Stimulated activated CD8-positive, alpha-beta memory T cell treated with anti-CD3 and anti-CD28 coated beads, Interleukin-2, amount 100 ng/mL, for 48 hours (primary cell): Measurements from ENCODE around the gene POLR2C.
"Not testable (repeated sequence)": the region's sequence is repeated elsewhere in the genome, so short reads cannot be mapped to it uniquely, and the experiment has no call there.

ENCODE experiments used
- DNase-seq, 2 donors: peaks; one replicate each; pipeline ENCODE4 v3.0.0-alpha.2; 2020; ENCODE audit warnings: low read depth in 2 of 2

Gene POLR2C

DNA sequence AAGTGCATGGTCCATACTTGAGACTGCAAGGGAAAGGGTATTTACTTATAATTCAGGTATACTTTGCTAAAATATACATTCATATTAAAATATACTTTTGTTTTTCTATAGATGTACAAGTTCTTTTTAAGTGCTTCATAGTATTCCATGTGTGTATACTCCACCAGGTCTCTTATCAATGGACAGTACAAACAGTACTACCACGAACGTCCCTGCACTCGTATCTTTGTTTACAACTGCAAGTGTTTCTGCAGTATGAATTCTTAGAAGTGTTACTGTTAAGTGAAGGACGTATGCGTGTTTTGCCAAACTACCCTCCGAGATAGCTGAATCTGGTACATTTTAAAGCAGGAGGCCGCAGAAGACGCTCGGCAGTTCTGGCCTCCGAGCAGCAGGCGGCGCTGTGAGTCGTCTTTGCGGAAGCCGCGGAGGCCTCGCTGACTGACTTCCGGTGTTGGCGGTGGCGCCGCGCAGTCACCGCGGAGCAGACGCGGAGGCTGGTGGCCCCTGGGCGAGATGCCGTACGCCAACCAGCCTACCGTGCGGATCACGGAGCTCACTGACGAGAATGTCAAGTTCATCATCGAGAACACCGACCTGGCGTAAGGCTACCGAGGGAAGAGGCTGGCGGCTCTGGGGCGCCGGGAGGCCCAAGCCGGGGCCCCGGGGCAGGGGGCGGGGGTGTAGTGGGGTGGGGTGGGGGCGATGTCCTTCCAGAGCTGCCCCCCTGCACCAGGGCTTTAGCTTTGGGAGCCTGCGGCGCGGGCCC lies at the start of gene POLR2C:
POLR2C (plus strand) TSS at position 471 of the 769 bp plus-strand sequence; CDS start at position 517, 46 bp downstream.
- peak; percentile 86 to 91 for DNase-seq

DNA sequence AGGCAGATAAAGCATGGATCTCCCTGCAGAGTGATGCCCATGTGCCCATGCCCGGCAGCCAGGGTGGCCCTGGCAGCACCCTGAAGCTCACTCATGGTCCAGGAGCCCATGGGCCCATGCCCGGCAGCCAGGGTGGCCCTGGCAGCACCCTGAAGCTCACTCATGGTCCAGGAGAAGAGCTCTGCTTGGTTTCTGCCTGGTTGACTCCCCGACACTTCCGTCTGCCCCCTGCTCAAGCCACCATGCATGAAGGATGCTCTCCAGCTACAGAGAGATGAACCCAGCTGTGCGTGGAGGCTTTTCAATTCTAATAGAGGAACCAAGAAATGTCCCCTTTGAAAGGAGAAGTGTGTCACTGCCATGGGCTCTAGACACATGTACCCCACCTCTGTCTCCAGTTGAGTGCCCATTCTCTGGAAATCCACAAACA lies 49.2 kb upstream of the POLR2C start:
- no peak for DNase-seq

DNA sequence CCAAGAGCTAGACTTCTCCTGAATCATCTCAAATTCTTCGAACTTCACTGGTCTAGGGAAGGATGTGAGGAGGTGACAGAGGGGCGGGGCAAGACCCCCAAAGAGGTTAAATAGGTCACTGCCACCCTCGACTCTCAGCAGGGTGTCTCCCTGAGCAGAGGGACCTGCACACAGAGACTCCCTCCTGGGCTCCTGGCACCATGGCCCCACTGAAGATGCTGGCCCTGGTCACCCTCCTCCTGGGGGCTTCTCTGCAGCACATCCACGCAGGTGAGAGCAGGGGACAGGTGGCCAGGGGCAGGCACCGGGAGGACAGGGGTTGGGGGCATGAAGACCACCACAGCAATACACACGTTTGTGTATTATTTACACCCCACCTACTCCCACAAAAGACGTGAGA lies 48.7 kb upstream of the POLR2C start:
- DNase-seq, result no peak

DNA sequence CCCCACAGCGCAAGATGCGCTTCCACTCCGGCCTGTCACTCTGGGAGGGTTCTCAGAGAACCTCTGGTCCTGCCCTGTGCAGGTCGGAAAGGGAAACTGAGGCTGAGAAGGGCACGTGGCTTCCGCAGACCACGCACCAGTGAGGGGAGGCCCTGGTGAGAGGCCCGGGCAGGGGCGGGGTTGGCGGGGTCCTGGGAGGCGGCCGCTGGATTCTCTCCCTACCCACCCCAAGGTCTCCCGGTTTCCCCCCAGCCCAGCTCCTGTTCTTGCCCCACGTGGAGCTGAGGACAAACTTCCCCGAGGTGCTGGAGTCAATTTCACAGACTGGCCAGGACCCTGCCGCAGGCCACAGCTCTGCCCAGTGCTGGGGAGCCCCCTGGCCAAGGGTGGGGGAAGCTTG lies 46.4 kb upstream of the POLR2C start:
- DNase-seq, result no peak

DNA sequence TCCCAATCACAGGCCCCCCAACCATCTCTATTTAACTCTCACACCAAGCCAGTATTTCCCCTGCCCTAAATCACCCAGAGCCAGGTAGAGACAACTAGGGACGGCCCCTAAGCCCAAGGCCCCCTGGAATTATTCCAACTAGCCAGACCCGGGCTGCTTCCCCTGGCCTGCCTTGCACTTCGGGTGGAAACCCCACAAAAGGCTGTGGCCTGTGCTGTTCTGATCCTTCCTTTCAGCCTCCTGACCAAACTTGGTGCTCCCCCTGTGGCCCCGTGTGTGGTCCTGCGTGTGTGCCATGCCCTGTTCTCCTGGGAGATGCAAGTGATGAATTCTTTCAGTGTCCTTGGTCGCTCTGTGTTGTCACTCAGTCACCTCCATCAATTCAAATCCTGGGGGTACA lies 43.0 kb upstream of the POLR2C start:
- no peak for DNase-seq

DNA sequence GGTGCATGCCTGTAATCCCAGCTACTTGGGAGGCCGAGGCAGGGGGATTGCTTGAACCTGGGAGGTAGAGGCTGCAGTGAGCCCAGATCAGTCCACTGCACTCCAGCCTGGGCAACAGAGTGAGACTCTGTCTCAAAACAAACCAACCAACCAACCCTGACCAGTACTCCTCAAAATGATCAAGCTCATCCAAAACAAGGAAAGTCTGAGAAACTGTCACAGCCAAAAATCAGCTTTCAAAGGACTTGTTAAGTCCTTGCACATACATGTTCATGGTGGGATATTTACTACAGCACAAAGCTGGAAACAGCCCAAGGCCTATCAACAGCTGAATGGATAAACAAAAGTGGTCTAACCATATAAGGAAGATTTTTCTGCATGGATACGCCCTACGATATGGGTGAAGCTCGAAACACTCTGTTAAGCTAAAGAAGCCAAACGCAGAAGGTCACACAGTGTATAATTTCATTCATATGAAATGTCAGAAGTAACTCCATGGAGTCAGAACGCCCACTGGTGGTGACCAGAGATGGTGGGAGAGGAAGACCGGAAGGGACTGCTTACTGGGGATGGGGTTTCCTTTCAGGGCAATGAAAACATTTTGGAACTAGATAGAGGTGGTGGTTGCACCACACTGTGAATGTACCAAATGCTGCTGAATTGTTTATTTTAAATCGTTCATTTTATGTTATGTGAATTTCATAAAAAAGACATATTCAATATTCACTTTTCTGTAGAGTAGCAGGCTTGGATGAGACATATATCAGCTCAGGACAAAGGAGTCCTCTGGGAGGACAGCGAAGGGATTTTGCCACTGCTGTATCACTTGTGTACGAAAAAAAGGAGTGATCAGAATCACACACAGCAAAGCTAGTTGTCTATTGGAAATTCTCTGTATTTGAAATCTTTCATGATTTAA lies 40.2 kb upstream of the POLR2C start:
- DNase-seq, result no peak

DNA sequence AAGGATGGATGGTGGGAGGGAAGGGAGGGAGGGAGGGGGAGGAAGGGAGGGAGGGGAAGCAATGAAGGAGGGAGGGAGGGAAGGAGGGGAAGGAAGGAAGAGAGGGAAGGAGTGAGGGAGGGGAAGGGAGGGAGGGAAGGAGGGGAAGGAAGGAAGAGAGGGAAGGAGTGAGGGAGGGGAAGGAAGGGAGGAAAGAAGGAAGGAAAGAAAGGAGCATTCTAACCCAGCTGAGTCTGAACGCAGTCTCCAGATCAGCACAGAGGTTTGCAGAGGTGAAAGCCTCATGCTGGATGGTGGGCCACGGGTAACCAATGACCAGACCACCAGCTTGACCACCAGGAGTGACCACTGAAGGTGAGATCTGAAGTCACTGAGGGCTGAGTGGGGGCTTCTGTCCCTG lies 39.3 kb upstream of the POLR2C start:
- DNase-seq, result no peak

DNA sequence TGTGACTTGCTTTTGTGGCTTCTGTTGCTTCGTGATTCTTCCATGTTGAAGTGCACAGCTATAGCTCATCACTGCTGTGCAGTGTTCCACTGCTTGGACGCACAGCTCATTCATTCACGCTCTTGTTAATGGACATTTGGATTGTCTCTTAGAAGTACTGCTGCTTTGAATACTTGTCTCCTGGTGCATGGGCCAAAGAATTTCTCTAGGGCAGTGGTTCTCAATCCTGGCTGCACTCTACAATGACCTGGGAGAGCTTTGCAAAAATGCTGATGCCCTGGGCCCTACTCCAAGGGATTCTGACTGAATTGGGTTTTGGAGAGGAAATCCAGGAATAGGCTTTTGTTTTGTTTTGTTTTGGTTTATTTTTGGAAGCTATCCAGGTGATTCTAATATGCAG lies 37.9 kb upstream of the POLR2C start:
- no peak for DNase-seq

DNA sequence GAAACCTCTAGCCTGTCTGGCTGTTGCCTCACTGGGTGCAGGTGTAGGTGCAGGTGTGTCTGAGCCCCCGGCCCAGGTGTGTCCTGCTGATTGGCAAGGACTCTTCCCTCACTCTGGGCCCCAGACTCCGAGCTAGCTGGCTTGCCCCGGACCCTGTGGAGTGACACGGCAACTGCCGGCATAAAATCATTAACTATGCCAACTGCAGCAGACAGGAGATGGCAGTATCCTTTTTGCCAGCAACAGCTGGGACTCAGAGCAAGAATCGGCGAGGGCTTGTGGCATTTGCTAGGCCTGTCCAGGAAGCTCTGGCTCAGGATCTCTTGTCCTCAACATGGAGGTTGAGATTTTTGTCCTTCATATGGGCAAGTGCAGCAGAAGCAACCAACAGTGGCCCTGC lies 36.1 kb upstream of the POLR2C start:
- no peak for DNase-seq

DNA sequence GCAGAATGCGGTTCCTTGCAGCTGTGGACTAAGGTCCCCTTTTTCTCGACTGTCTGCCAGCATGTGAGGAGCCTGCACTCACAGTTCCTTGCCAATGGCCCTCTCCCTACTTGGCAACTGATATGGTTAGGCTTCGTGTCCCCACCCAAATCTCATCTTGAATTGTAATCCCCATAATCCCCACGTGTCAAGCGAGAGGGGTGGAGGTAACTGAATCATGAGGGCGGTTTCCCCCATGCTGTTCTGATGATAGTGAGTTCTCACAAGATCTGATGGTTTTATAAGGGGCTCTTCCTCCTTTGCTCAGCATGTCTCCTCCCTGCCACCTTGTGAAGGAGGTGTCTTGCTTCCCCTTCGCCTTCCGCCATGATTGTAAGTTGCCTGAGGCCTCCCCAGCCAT lies 35.2 kb upstream of the POLR2C start:
- no peak for DNase-seq

DNA sequence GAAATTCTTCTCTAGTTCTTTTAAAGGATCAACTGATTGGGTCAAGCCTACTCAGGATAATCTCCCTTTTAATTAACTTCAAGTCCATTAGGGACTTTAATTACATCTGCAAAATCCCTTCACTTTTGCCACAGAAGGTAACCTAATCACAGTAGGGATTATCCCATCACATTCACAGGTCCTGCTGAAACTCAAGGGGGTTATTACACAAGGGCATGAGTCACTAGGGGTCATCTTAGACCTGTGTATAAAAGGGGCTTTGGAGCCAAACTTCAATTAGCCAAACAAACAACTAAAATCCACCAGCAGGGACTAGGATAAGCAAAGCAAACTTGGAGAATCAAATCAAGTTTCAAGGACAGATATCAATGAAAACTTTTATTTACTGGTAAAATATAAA lies 34.7 kb upstream of the POLR2C start:
- DNase-seq, result no peak

DNA sequence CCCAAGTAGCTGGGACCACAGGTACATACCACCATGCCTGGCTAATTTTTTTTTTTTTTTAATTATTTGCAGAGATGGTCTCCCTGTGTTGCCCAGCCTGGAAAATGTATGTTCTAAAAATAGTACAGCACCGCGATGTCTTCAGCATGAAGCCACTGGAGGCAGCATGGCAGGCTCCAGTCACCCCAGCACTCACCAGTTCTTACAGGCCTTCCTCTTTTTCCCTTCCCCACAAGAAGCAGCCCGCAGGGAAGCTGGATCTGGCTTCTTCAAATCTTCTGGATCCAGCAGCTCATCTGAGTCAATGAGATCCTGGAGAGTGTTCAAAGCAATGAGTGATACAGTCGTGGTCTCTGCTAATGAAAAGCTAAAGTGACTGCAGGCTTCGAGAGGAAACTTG lies 31.5 kb upstream of the POLR2C start:
- DNase-seq, result no peak

DNA sequence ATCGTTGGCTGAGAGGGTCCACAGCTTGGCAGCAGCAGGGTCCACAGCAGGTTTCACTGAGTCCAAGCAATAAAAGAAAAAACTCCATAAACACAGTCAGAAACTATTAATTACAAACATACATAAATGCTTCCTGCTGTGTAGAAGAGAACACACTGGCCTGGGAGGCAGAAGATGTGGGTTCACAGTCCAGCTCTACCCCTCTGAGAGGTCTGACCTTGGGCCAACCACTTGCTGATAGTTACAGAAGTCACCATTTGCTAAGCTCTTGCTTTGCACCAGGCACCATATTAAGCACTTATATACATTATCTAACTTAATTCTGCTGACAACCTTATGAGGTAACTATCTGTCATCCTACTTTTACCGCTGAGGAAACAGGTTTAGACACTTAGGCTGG lies 30.0 kb upstream of the POLR2C start:
- no peak for DNase-seq

DNA sequence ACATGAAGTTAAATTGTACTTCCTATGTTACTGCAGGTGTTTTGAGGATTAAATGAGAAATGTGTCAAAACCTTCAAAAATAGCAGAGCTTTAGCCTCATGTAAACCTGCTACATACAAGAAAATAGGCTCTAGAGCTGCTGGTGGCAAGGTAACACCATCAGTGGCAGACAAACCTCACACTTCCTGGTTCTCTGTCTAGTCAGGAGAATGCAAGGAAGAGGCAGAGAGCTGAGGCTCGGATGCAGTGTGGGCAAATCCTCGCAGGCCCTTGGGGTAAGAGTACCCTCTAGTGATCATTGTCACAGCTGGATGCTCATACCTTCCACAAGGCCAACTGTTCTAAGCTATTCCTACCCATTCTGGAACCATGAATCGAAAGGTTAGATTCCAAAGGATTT lies 29.5 kb upstream of the POLR2C start:
- DNase-seq, result no peak

DNA sequence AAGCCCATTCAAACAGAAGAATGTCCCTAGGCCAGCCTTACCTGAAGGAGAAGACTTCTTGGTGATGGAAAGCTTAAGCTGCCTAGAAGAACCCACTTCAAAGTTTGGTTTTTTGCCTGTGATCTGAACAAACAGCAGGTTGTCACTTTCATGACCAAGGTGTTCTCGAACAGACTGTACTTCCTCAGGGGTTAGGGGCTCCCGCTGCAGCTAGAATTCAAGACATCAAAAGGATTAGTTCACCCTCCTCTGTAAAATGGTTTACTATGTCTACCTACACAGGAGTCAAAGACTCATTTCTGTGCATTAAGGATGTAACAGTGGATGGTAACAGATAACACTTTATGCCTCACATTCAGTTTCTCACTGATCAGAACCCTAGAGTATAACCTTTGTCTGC lies 28.5 kb upstream of the POLR2C start:
- DNase-seq, result no peak

DNA sequence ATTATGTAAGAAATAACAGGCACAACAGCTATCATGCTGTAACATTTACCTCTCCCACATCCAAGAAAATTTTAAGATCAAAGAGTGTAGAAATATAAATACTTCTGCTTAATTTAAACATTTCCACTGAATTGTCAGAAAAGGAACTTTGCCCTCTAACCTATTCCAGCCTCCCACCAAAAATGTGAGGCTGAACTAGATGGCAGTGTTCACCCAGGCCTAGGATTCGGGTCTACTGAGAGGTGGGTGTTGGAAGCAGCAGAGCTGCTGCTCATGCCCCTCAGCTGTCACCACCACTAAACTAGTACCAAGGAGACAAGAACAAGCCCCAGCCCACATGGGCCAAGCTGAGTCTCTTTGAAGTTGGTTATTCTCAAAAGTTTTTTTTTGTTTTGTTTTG lies 26.6 kb upstream of the POLR2C start:
- DNase-seq, result no peak

DNA sequence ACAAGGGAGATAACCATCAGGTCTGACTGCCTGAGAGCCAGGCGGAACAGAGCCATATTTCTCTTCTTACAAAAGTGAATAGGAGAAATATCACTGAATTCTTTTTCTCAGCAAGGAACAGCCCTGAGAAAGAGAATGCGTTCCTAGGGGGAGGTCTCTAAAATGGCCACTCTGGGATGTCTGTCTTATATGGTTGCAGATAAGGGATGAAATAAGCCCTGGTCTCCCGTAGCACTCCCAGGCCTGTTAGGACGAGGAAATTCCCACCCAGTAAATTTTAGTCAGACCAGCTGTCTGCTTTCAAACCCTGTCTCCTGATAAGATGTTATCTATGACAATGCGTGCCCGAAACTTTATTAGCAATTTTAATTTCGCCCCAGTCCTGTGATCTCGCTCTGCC lies 22.5 kb upstream of the POLR2C start:
- not testable (repeated sequence) for DNase-seq

DNA sequence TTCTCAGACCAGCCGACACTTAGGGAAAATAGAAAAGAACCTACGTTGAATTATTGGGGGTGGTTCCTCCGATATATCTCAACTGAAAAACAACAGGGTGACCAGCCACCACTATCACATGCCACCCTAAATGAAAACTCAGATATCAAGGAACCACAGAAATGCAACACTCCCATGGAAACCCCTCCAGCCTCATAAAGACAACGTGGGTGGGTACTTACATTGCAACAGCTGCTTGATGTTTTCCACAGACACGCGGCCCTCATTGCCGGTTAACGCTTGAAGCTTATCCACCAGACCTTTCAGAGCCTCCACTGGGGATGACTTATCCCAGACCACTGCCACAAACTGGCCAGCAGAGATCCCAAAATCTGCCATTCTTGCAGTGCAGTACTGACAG lies 21.9 kb upstream of the POLR2C start:
- DNase-seq, result not testable (repeated sequence)

DNA sequence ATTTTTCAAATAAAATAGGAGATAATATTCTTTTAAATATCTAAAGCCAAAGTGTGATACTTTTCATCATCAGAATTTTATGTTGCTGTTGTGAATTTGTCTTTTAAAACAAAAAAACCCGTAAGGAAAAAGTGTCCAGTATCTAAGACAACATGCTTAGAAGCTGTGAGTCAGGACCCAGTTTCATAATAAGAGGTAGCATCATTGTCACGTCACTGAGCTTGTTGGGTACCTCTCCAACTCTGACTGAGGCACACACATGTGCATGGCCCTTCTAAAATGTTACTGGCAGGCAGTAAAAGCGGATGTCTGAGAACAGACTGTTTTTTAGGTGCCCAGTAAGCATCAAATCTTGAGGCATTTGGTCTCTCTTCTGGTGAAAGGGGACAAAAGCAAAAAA lies 17.8 kb upstream of the POLR2C start:
- DNase-seq, result no peak

DNA sequence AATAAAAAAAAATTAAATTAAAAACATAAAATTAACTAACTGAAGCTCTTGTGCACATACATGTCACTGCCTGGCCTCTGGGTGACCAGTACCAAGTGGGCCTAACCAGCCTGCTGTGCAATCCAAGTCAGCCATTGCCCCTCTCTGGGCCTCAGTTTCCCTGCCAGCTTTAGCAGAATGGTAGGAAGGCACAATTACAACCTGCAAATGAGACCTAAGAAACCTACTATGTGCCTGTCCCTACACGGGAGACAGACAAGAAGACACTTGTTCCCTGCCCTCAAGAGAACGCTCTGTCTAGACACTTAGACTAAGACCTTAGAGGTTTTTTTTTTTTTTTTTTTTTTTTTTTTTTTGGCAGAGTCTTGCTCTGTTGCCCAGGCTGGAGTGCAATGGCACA lies 17.0 kb upstream of the POLR2C start:
- DNase-seq, result no peak

DNA sequence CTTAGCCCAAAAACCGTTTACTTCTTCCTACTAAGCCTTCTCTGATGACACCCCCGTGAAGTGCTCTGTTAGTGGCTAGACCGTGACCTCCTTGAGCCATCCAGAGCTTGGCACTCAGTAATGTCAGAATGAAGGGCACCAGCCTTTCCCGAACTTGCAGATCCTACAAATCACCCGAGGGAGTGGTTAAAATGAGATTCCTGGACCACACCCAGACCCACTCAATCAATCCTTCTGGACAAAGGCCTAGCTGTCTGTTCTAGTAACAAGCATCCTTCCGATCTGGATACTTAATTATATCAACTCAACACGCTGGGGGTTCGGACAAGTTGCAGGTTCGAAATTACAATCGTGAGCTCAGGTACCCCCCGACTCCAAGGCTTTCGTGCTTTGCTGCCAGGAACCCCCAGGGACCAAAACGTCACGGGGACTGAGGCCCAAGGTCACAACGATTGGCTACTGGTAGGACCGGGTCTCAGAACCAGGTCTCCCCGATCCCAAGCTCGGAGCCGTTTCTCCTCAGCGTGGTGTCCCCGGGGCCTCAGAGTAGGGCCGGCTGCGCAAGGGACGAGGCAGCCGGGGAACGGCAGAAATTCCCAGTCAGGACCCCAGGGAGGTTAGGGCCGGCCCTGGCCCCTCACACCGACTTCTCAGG lies 15.8 kb upstream of the POLR2C start:
- no peak for DNase-seq

DNA sequence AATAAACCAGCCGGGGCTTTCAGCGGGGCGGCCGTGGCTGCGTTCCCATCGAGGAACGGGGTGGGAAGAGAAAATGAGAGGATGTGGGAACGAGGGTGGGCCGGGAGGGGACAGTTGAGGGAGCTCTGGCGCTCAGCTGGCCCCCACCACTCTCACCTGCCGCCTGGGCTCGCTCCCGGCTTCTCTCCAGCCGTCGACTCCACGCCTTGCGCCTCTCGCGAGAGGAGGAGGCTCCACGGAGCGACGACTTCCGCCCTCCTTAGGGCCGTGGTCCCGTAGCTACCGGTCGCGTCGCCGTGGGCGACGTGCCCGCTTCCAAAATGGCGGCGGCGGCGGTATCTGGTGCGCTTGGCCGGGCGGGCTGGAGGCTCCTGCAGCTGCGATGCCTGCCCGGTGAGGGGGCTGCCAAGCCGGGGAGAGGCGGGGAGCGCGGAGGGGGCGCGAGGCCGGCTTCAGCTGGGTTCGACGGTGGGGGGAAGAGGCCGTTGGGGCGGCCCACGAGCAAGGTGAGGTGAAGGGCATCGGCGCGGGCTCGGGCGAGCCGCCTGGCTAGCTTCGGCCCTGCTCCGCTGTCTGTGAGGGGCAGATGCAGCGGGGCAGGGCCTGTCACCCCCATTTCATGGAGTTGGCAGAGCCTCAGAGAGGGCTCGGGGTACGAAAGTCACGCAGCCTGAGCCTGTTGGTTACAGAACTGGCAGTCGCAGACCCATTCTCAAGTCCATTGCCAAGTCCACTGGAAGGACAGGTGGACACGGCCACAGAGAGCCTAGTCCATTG lies 15.1 kb upstream of the POLR2C start, which contains the start of the genes CIAPIN1 and COQ9:
CIAPIN1 (minus strand) TSS at position 200 of the 777 bp plus-strand sequence. CDS start 6,457 bp downstream, outside the sequence.
COQ9 (plus strand) TSS at position 294 of the 777 bp plus-strand sequence; CDS start at position 321, 27 bp downstream.
- DNase-seq, result peak; percentile 87
